Neural cell (in vitro differentiated cells): ENCODE results near the gene RELN. TPM values are rescaled to one million over a fixed set of nuclear protein-coding genes. Genes with fewer than 3 reads are reported as not detected.

Experiments
- H2AFZ ChIP-seq: fragments of 200-600, 300-800 bp; sonication (generic), shearing (Covaris generic); 2 replicates; pipeline ENCODE4 v1.6.0; 2014; ENCODE audit warnings: low read depth, mild to moderate bottlenecking, antibody characterized with exemption, low read length, moderate library complexity
- H3F3A ChIP-seq: fragments of 200-600 bp; shearing (Covaris generic); 2 replicates; pipeline ENCODE4 v1.6.1; 2016; ENCODE audit warnings: mild to moderate bottlenecking, moderate library complexity, mixed read lengths, antibody characterized with exemption, low read length; ENCODE audit not compliant: insufficient read depth, poor library complexity, severe bottlenecking
- H3K27ac ChIP-seq: fragments of 200-600, 300-800 bp; sonication (generic), shearing (Covaris generic); 2 replicates; pipeline ENCODE4 v1.5.1; 2014; ENCODE audit warnings: mild to moderate bottlenecking, low read length, moderate library complexity
- H3K27me3 ChIP-seq: fragments of 300-800, 200-600 bp; sonication (generic), shearing (Covaris generic); 2 replicates; pipeline ENCODE4 v1.6.0; 2014; ENCODE audit warnings: mild to moderate bottlenecking, low read depth, low read length, moderate library complexity; ENCODE audit not compliant: insufficient read depth
- H3K36me3 ChIP-seq: fragments of 300-800, 200-600 bp; sonication (generic), shearing (Covaris generic); 2 replicates; pipeline ENCODE4 v1.5.1; 2014; ENCODE audit warnings: mild to moderate bottlenecking, antibody characterized with exemption, low read length, moderate library complexity; ENCODE audit not compliant: insufficient read depth
- H3K4me2 ChIP-seq: fragments of 300-800, 200-600 bp; sonication (generic), shearing (Covaris generic); 2 replicates; pipeline ENCODE4 v1.6.0; 2014; ENCODE audit warnings: mild to moderate bottlenecking, low read length
- H3K4me3 ChIP-seq: fragments of 300-800, 200-600 bp; sonication (generic), shearing (Covaris generic); 2 replicates; pipeline ENCODE4 v1.5.1; 2014; ENCODE audit warnings: mild to moderate bottlenecking, low read length, moderate library complexity
- H3K79me2 ChIP-seq: fragments of 200-600 bp; shearing (Covaris generic); replicated peaks from 2 replicates; pipeline ENCODE4 v1.6.0; 2014; ENCODE audit warnings: mild to moderate bottlenecking, low read length, moderate library complexity; ENCODE audit not compliant: insufficient read depth
- H3K9ac ChIP-seq: fragments of 300-800, 200-600 bp; sonication (generic), shearing (Covaris generic); 2 replicates; pipeline ENCODE4 v1.6.1; 2016; ENCODE audit warnings: mild to moderate bottlenecking, low read length, mixed read lengths
- H3K9me2 ChIP-seq: fragments of 200-600 bp; shearing (Covaris generic); 2 replicates; pipeline ENCODE4 v1.6.1; 2016; ENCODE audit warnings: mild to moderate bottlenecking, low read length, mixed read lengths; ENCODE audit not compliant: insufficient read depth
- H3K9me3 ChIP-seq: fragments of 200-600, 300-800 bp; sonication (generic), shearing (Covaris generic); 2 replicates; pipeline ENCODE4 v1.6.1; 2016; ENCODE audit warnings: mild to moderate bottlenecking, mixed run types, low read length, moderate library complexity, mixed read lengths
- H4K20me1 ChIP-seq: fragments of 200-600 bp; shearing (Covaris generic); 2 replicates; pipeline ENCODE4 v1.6.1; 2016; ENCODE audit warnings: mild to moderate bottlenecking, mixed run types; ENCODE audit not compliant: insufficient read depth
- CTCF ChIP-seq: fragments of 450-650 bp; IDR thresholded peaks from 2 replicates; pipeline ENCODE4 v1.5.1; 2014; ENCODE audit warnings: antibody characterized with exemption, mild to moderate bottlenecking, moderate library complexity; ENCODE audit not compliant: poor library complexity, severe bottlenecking
- EP300 ChIP-seq: fragments of 450-650 bp; conservative IDR thresholded peaks from 2 replicates; pipeline ENCODE4 v1.6.1; 2014; ENCODE audit warnings: antibody characterized with exemption, mild to moderate bottlenecking, moderate library complexity; ENCODE audit not compliant: poor library complexity, severe bottlenecking
- EZH2 ChIP-seq: fragments of 200-600, 300-800 bp; shearing (Covaris generic), sonication (generic); IDR thresholded peaks from 2 replicates; pipeline ENCODE4 v1.6.1; 2014; ENCODE audit warnings: antibody characterized with exemption, low read length, borderline replicate concordance, mild to moderate bottlenecking; ENCODE audit not compliant: insufficient read depth, poor library complexity, severe bottlenecking
- MXI1 ChIP-seq: fragments of 450-650 bp; conservative IDR thresholded peaks from 2 replicates; pipeline ENCODE4 v1.6.1; 2014; ENCODE audit warnings: antibody characterized with exemption, mild to moderate bottlenecking; ENCODE audit not compliant: poor library complexity, severe bottlenecking
- POLR2AphosphoS5 ChIP-seq: IDR thresholded peaks from 2 replicates; pipeline ENCODE4 v1.6.1; 2012
- RAD21 ChIP-seq: fragments of 450-650 bp; conservative IDR thresholded peaks from 2 replicates; pipeline ENCODE4 v1.6.1; 2014; ENCODE audit warnings: antibody characterized with exemption, mild to moderate bottlenecking, moderate library complexity
- SMC3 ChIP-seq: fragments of 450-650 bp; conservative IDR thresholded peaks from 2 replicates; pipeline ENCODE4 v1.6.1; 2014; ENCODE audit warnings: antibody characterized with exemption, mild to moderate bottlenecking, moderate library complexity; ENCODE audit not compliant: poor library complexity
- TAF1 ChIP-seq: IDR thresholded peaks from 2 replicates; pipeline ENCODE4 v1.6.1; 2012; ENCODE audit warnings: low read depth
- polyA plus RNA-seq: library from polyadenylated mRNA; depleted of rRNA; stranded (reverse); fragments of >200 nt; gene quantifications from 2 replicates; pipeline ENCODE4 v1.2.3, GENCODE V29; 2014
- TF ChIP-seq, protein P1 (sequence below): IDR thresholded peaks from 2 replicates; pipeline ENCODE4 v1.6.1; 2012; ENCODE audit warnings: borderline replicate concordance

Gene RELN
- polyA plus RNA-seq, 1 donor from 2014 or later = 178 TPM

GRCh38 chr7:103712991-103713778 is 276.3 kb downstream of the RELN start:
- no peak overlapping the region for H2AFZ ChIP-seq
- no peak overlapping the region for H3K4me3 ChIP-seq
- TF ChIP-seq RAD21 (no peak), CTCF (no peak), EP300 (no peak), SMC3 (no peak), TAF1 (no peak), MXI1 (no peak), POLR2AphosphoS5 (no peak), EZH2 (no peak)
- TF ChIP-seq, protein P1, sequence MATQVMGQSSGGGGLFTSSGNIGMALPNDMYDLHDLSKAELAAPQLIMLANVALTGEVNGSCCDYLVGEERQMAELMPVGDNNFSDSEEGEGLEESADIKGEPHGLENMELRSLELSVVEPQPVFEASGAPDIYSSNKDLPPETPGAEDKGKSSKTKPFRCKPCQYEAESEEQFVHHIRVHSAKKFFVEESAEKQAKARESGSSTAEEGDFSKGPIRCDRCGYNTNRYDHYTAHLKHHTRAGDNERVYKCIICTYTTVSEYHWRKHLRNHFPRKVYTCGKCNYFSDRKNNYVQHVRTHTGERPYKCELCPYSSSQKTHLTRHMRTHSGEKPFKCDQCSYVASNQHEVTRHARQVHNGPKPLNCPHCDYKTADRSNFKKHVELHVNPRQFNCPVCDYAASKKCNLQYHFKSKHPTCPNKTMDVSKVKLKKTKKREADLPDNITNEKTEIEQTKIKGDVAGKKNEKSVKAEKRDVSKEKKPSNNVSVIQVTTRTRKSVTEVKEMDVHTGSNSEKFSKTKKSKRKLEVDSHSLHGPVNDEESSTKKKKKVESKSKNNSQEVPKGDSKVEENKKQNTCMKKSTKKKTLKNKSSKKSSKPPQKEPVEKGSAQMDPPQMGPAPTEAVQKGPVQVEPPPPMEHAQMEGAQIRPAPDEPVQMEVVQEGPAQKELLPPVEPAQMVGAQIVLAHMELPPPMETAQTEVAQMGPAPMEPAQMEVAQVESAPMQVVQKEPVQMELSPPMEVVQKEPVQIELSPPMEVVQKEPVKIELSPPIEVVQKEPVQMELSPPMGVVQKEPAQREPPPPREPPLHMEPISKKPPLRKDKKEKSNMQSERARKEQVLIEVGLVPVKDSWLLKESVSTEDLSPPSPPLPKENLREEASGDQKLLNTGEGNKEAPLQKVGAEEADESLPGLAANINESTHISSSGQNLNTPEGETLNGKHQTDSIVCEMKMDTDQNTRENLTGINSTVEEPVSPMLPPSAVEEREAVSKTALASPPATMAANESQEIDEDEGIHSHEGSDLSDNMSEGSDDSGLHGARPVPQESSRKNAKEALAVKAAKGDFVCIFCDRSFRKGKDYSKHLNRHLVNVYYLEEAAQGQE = no peak

DNA sequence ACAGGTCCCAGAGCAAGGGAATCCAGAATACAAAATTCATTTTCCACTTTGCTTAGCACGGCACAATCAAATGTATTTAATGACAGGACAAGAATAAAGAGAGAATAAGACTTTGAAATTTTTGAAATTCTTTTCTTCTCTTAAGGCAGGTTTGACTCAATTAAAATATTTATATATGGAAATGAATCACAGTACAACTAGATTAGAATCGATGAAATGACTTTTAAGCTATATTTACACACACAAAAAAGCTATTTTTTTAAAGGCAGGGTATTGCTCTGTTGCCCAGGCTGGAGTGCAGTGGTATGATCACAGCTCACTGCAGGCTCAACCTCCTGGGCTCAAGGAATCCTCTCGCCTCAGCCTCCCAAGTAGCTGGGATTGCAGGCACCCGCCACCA is 278.0 kb downstream of the RELN start:
- no peaks in the 10 kb centered on the region for H3K36me3 ChIP-seq
- H3K79me2 ChIP-seq = no peaks in the 10 kb centered on the region
- no peak overlapping the region for H3K27ac ChIP-seq
- no peaks in the 10 kb centered on the region for H3K9me2 ChIP-seq
- no peak overlapping the region for H3K4me2 ChIP-seq
- no peak overlapping the region for H3K4me3 ChIP-seq
- no peaks in the 10 kb centered on the region for H3K27me3 ChIP-seq
- no peaks in the 10 kb centered on the region for H3F3A ChIP-seq
- H3K9me3 ChIP-seq = no peaks in the 10 kb centered on the region
- no peaks in the 10 kb centered on the region for H4K20me1 ChIP-seq
- TF ChIP-seq MXI1 (no peak), SMC3 (no peak), EZH2 (no peak), RAD21 (no peak), CTCF (no peak), POLR2AphosphoS5 (no peak), TAF1 (no peak), EP300 (no peak)
- TF ChIP-seq, protein P1 = no peak
- H3K9ac ChIP-seq = no peak overlapping the region
- H2AFZ ChIP-seq = no peak overlapping the region

More at GRCh38 chr7:103712991-103713778, 276.3 kb downstream of the RELN start:
- no peak overlapping the region for H3K4me2 ChIP-seq
- no peaks in the 10 kb centered on the region for H4K20me1 ChIP-seq
- H3K9ac ChIP-seq = no peak overlapping the region
- no peaks in the 10 kb centered on the region for H3K27me3 ChIP-seq
- no peak overlapping the region for H3K27ac ChIP-seq
- no peaks in the 10 kb centered on the region for H3K9me3 ChIP-seq
- no peaks in the 10 kb centered on the region for H3K36me3 ChIP-seq
- no peaks in the 10 kb centered on the region for H3K79me2 ChIP-seq
- H3F3A ChIP-seq = no peaks in the 10 kb centered on the region
- no peaks in the 10 kb centered on the region for H3K9me2 ChIP-seq
